Immature natural killer cell (primary cell): Measurements from ENCODE around the gene SORL1-AS1.

ENCODE experiments used
- DNase-seq, 3 donors: peaks; one replicate each; pipeline ENCODE4 v3.0.0; 2022; ENCODE audit warnings: mixed read lengths in 1 of 3
- H3K27ac Mint-ChIP-seq, 6 donors: one replicate each; pipeline ENCODE4 v1.8.0; 2020; ENCODE audit warnings: mixed read lengths in 6 of 6, mild to moderate bottlenecking in 5 of 6, inconsistent platforms in 4 of 6, moderate library complexity in 3 of 6
- H3K27me3 Mint-ChIP-seq, 3 donors: one replicate each; pipeline ENCODE4 v1.8.0; 2020 to 2021; ENCODE audit warnings: low read depth in 3 of 3, mild to moderate bottlenecking in 3 of 3, mixed read lengths in 3 of 3, moderate library complexity in 3 of 3, inconsistent platforms in 1 of 3
- H3K36me3 Mint-ChIP-seq, 3 donors: one replicate each; pipeline ENCODE4 v1.8.0; 2020; ENCODE audit warnings: mixed read lengths in 3 of 3, inconsistent platforms in 2 of 3, mild to moderate bottlenecking in 2 of 3
- H3K4me1 Mint-ChIP-seq, 2 donors: one replicate each; pipeline ENCODE4 v1.8.0; 2020; ENCODE audit warnings: inconsistent platforms in 2 of 2, mild to moderate bottlenecking in 2 of 2, mixed read lengths in 2 of 2, moderate library complexity in 1 of 2
- H3K4me3 Mint-ChIP-seq, 5 donors: one replicate each; pipeline ENCODE4 v1.8.0; 2020; ENCODE audit warnings: mild to moderate bottlenecking in 5 of 5, mixed read lengths in 5 of 5, inconsistent platforms in 3 of 5, moderate library complexity in 3 of 5
- H3K9me3 Mint-ChIP-seq, 6 donors: one replicate each; pipeline ENCODE4 v1.8.0; 2020; ENCODE audit warnings: mild to moderate bottlenecking in 6 of 6, mixed read lengths in 6 of 6, inconsistent platforms in 4 of 6, moderate library complexity in 3 of 6

The SORL1-AS1 gene

DNA sequence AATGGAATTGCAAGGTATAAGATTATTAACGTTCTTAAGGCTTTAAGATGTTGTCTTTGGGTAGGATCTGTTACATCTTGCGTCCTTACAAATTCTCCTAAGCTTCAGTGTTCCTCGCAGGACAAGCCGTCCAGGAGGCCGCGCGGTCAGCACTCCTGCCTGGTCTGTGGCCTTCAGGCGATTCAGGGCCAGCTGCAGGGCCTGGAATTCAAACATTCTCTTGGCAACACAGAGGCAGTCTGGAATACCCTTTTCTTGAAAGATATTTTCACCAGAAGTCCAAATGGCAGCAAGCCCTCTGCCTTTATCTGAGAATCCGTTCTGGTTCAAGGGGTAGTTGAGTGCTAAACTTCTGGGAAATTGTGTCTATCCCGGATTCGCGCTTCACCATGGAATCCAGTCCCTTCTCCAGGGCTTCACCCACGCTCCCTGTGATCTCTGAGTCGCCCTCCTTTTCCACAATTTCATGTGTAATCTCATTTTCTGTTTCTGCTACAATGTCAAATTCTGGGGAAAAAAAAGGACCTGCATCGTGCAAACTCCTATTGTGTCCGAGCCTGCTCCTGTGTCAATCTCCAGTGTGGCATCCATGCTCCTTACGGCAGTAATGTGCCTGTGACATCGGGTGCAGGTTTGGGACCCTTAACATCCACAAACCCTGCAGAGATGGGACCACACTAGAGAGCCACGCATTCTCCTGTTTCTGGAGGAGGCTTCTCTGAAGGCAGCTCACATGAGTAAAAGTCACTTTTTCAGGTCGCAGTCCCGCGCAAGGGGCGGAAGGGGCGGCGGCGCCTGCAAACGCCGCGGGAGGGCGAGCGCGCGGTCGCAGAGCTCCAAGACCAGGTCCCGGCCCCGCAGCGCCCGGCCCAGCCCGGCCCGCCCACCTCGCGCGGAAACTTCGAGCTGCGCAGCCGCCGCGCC, 26.0 kb downstream of the SORL1-AS1 start:
- H3K4me3 Mint-ChIP-seq: peak overlapping the region; percentile 60 to 79 (median 72)
- peak overlapping the region in 3 of 6 donors; percentile 4 to 43 (median 25) for H3K27ac Mint-ChIP-seq
- peak; percentile 54 to 63 (median 58) for DNase-seq
- H3K27me3 Mint-ChIP-seq: peaks cover 1 to 5% (median 3%) of the 10 kb centered on the region in 3 donors
- H3K4me1 Mint-ChIP-seq: peaks cover 11 to 23% of the 10 kb centered on the region in 2 donors
- H3K9me3 Mint-ChIP-seq: no peaks in the 10 kb centered on the region
- peaks cover 0 to 5% (median 2%) of the 10 kb centered on the region in 3 donors for H3K36me3 Mint-ChIP-seq

DNA sequence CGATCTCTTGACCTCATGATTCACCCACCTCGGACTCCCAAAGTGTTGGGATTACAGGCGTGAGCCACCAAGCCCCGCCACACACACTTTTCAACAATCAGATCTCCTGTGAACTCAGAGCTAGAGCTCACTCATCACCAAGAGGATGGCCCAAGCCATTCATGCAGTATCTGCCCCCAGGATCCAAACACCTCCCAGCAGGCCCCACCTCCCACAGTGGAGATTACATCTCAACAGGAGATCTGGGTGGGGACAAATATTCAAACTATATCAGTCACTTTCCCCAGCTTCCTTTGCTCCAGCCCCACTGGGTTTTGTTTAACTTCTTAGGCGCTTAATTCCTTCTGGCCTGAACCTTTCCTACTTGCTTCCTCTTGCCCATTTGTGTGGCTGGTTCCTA, 26.9 kb downstream of the SORL1-AS1 start:
- DNase-seq: no peak
- H3K27me3 Mint-ChIP-seq: peaks cover 1 to 4% (median 3%) of the 10 kb centered on the region in 3 donors
- H3K4me3 Mint-ChIP-seq: peak overlapping the region in 1 of 5 donors; percentile 25
- H3K4me1 Mint-ChIP-seq: peaks cover 11 to 23% of the 10 kb centered on the region in 2 donors
- peak overlapping the region in 2 of 6 donors; percentile 37 to 83 for H3K27ac Mint-ChIP-seq
- peaks cover 0 to 5% (median 0%) of the 10 kb centered on the region in 3 donors for H3K36me3 Mint-ChIP-seq
- H3K9me3 Mint-ChIP-seq: no peaks in the 10 kb centered on the region

GRCh38 chr11:121422675-121423074, 30.1 kb downstream of the SORL1-AS1 start:
- DNase-seq: no peak
- Mint-ChIP-seq H3K4me1 (peaks cover 25 to 49% of the 10 kb centered on the region in 2 donors), H3K4me3 (peak overlapping the region in 1 of 5 donors; percentile 18), H3K9me3 (no peaks in the 10 kb centered on the region), H3K27ac (peak overlapping the region in 2 of 6 donors; percentile 17 to 29), H3K36me3 (peaks cover 0 to 5% (median 0%) of the 10 kb centered on the region in 3 donors), H3K27me3 (peaks cover 0 to 2% (median 1%) of the 10 kb centered on the region in 3 donors)

GRCh38 chr11:121421149-121421901, 31.4 kb downstream of the SORL1-AS1 start:
- peaks cover 0 to 5% (median 0%) of the 10 kb centered on the region in 3 donors for H3K36me3 Mint-ChIP-seq
- H3K9me3 Mint-ChIP-seq: no peaks in the 10 kb centered on the region
- H3K4me1 Mint-ChIP-seq: peaks cover 29 to 53% of the 10 kb centered on the region in 2 donors
- no peak for DNase-seq
- H3K27ac Mint-ChIP-seq: peak overlapping the region in 2 of 6 donors; percentile 43 to 73
- no peak overlapping the region for H3K4me3 Mint-ChIP-seq
- peaks cover 0 to 3% (median 0%) of the 10 kb centered on the region in 3 donors for H3K27me3 Mint-ChIP-seq

DNA sequence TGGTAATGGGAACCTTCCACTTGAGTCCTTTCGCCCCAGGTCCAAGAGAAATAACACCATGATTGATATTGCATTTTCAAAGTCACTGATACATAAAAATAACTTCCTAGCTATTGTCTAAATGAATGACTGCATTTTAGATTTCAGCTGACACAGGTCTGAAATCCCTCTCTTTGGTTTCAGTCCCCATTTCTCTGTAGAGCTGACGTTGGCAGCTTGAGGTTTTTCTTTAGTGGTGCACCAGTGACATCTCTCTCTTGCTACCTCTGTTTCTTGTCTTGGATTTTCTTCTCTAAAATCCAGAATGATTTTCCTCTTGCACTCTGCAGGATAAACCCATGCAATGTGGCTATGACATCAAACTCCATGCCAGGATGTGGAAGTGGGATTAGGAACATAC, 32.4 kb downstream of the SORL1-AS1 start:
- Mint-ChIP-seq H3K27me3 (peaks cover 0 to 3% (median 0%) of the 10 kb centered on the region in 3 donors), H3K9me3 (no peaks in the 10 kb centered on the region), H3K27ac (peak overlapping the region in 5 of 6 donors; percentile 7 to 88 (median 64)), H3K36me3 (peaks cover 0 to 5% (median 0%) of the 10 kb centered on the region in 3 donors), H3K4me3 (no peak overlapping the region), H3K4me1 (peaks cover 32 to 54% of the 10 kb centered on the region in 2 donors)
- DNase-seq: no peak

GRCh38 chr11:121419836-121420235, 32.9 kb downstream of the SORL1-AS1 start:
- Mint-ChIP-seq H3K4me1 (peaks cover 32 to 54% of the 10 kb centered on the region in 2 donors), H3K9me3 (no peaks in the 10 kb centered on the region), H3K36me3 (no peaks in the 10 kb centered on the region), H3K27me3 (peaks cover 0 to 5% (median 0%) of the 10 kb centered on the region in 3 donors), H3K27ac (peak overlapping the region in 4 of 6 donors; percentile 7 to 88 (median 73)), H3K4me3 (no peak overlapping the region)
- DNase-seq: no peak

DNA sequence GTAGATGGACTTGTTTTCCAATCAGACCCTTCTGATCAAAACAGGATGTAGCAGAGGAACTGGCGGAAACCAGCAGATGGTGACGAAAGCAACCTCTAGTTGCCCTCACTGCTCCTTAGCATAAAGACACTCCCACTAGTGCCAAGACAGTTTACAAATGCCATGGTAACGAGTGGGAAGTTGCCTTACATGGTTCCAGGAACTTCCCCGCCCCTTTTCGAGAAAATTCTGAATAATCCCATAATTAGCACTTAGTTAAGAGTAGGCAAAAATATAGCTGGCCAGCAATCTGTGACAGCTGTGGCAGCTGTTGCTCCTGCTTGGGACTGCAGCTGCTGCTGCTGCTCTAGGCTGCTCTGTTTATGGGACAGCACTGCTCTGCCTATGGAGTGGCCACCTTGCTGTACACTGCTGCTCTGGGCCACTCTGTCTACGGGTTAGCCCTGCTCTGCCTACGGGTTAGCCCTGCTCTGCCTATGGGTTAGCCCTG, 34.1 kb downstream of the SORL1-AS1 start:
- H3K4me3 Mint-ChIP-seq: peak overlapping the region; percentile 24 to 57 (median 31)
- peak; percentile 75 to 81 (median 76) for DNase-seq
- peaks cover 0 to 5% (median 0%) of the 10 kb centered on the region in 3 donors for H3K27me3 Mint-ChIP-seq
- H3K27ac Mint-ChIP-seq: peak overlapping the region; percentile 81 to 94 (median 85)
- no peaks in the 10 kb centered on the region for H3K36me3 Mint-ChIP-seq
- peaks cover 30 to 54% of the 10 kb centered on the region in 2 donors for H3K4me1 Mint-ChIP-seq
- H3K9me3 Mint-ChIP-seq: no peaks in the 10 kb centered on the region

DNA sequence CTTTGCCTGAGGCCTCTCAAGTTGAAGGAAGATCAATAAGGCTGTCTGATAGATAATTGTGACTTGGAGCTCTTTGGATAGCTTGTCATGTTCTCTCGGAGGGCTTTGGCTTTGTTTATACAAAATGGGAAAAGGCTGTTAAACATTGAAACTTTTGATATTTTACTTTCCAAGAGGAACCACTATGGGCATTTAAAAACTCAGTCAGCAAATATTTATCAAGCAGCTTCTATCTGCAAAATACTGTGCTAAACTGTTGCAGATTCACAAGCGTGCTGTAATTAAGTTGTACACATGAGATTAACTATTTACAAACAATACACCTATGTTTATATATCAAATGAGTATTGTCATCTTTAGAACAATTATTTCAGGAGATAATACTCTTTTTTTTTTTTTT, 35.2 kb downstream of the SORL1-AS1 start:
- Mint-ChIP-seq H3K4me3 (peak overlapping the region; percentile 12 to 75 (median 52)), H3K36me3 (no peaks in the 10 kb centered on the region), H3K27ac (peak overlapping the region; percentile 91 to 95 (median 92)), H3K27me3 (peaks cover 0 to 5% (median 0%) of the 10 kb centered on the region in 3 donors), H3K4me1 (peaks cover 28 to 47% of the 10 kb centered on the region in 2 donors), H3K9me3 (no peaks in the 10 kb centered on the region)
- DNase-seq: no peak

DNA sequence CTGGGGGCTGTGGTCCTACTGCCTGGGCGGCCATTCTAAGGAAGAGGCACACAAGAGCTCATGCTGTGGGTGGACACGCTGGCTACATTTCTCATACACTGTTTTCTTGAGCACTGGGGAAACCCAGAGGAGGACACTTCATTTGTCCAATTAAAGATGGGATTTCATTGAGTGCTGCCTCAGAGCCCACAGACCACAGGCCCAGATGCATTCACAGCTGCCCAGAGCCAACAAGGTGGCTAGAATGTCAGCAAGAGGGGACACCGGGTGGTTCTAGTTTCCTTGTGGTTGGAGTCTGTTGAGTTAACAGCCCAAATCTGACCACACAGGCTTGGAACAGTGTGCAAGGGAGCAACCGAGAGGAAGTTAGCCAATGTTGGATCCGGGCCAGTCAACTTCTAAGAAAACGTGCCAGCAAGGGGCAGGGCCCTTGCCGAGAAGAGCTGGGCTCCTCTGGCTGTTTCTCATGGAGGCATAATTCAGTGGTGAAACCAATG, 35.7 kb downstream of the SORL1-AS1 start:
- H3K4me1 Mint-ChIP-seq: peaks cover 26 to 44% of the 10 kb centered on the region in 2 donors
- H3K4me3 Mint-ChIP-seq: peak overlapping the region; percentile 12 to 75 (median 52)
- no peaks in the 10 kb centered on the region for H3K9me3 Mint-ChIP-seq

DNA sequence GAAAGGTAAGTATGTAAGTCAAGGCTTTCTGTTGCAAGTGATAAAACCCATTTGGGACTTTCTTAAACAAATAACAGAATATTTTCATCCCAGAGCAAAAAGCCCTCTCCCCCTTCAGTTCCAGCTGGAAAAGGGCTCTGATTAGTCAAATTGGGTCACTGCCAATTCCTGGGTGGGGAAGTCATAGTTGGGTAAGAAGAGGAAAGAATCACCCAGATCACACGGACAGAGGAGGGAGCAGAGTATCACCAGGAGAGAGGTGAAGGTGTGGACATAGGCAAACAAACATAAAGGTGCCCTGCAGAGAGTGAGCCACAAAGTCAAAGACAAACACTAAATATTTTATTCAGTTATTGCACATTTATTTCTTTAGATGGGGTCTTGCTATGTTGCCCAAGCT, 36.9 kb downstream of the SORL1-AS1 start:
- H3K4me3 Mint-ChIP-seq: no peak overlapping the region
- peaks cover 26 to 44% of the 10 kb centered on the region in 2 donors for H3K4me1 Mint-ChIP-seq
- peaks cover 1 to 5% (median 3%) of the 10 kb centered on the region in 3 donors for H3K27me3 Mint-ChIP-seq

More for the DNA sequence above, 35.7 kb downstream of the SORL1-AS1 start:
- Mint-ChIP-seq H3K27ac (peak overlapping the region; percentile 91 to 95 (median 92)), H3K36me3 (no peaks in the 10 kb centered on the region), H3K27me3 (peaks cover 1 to 5% (median 1%) of the 10 kb centered on the region in 3 donors)
- peak; percentile 65 to 72 (median 70) for DNase-seq

GRCh38 chr11:121414141-121414913, 38.4 kb downstream of the SORL1-AS1 start:
- peaks cover 0 to 2% (median 0%) of the 10 kb centered on the region in 3 donors for H3K36me3 Mint-ChIP-seq
- H3K27me3 Mint-ChIP-seq: peaks cover 1 to 5% (median 3%) of the 10 kb centered on the region in 3 donors
- peak overlapping the region in 3 of 6 donors; percentile 3 to 90 (median 51) for H3K27ac Mint-ChIP-seq
- H3K4me1 Mint-ChIP-seq: peaks cover 26 to 34% of the 10 kb centered on the region in 2 donors
- H3K4me3 Mint-ChIP-seq: no peak overlapping the region
- DNase-seq: no peak
- H3K9me3 Mint-ChIP-seq: no peaks in the 10 kb centered on the region

More for the DNA sequence above, 36.9 kb downstream of the SORL1-AS1 start:
- DNase-seq: no peak
- no peaks in the 10 kb centered on the region for H3K36me3 Mint-ChIP-seq
- H3K27ac Mint-ChIP-seq: peak overlapping the region in 5 of 6 donors; percentile 36 to 88 (median 49)
- H3K9me3 Mint-ChIP-seq: no peaks in the 10 kb centered on the region

GRCh38 chr11:121412711-121413415, 39.9 kb downstream of the SORL1-AS1 start:
- peak overlapping the region in 4 of 6 donors; percentile 0 to 73 (median 26) for H3K27ac Mint-ChIP-seq
- H3K4me3 Mint-ChIP-seq: no peak overlapping the region

More at GRCh38 chr11:121412711-121413415, 39.9 kb downstream of the SORL1-AS1 start:
- no peak for DNase-seq
- Mint-ChIP-seq H3K27me3 (peaks cover 1 to 5% (median 3%) of the 10 kb centered on the region in 3 donors), H3K36me3 (peaks cover 0 to 2% (median 0%) of the 10 kb centered on the region in 3 donors), H3K4me1 (peaks cover 12 to 20% of the 10 kb centered on the region in 2 donors), H3K9me3 (no peaks in the 10 kb centered on the region)
